GM20431 (cell line): ENCODE measurements around the gene VCL.
"Not testable (repeated sequence)": the region's sequence is repeated elsewhere in the genome, so short reads cannot be mapped to it uniquely, and the experiment has no call there.

Source experiments
- in situ Hi-C: fragments of 300-500 bp; cut with MseI, MboI; formaldehyde crosslinking; loops from one replicate; pipeline ENCODE4 v1.15.0; 2020; ENCODE audit warnings: low sequenced_read_pairs; ENCODE audit not compliant: unreplicated experiment

Gene VCL

DNA sequence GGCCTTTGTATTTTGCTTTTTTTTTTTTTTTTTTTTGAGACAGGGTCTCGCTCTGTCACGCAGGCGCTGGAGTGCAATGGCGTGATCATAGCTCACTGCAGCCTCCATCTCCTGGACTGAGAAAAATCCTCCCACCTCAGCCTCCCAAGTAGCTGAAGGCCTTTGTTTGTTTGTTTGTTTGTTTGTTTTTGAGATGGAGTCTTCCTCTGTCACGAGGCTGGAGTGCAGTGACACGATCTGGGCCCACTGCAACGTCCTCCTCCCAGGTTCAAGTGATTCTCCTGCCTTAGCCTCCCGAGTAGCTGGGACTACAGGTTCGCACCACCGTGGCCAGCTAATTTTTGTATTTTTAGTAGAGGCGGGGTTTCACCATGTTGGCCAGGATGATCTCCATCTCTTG, 2.3 kb downstream of the VCL start:
- in situ Hi-C loops = not testable (repeated sequence)

GRCh38 chr10:74000892-74001669, 3.2 kb downstream of the VCL start:
- in situ Hi-C loops = no loop called here

DNA sequence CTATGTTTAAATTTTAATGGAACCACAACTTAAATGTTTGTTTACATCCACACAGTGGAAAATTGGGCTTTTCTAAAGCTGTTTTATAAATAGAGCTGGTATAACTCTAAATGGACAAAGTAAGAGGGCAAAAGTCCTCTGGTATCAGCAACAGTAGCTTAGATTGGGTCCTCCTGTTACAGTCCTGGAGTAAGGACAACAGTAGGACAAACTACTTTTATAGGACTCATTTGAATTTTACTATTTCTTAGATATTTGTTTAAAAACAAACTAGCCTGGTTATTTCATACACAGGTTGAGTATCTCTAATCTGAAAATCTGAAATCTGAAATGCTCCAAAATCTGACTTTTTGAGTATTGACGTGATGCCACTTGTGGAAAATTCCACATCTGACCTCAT, 8.4 kb downstream of the VCL start:
- in situ Hi-C loops = no loop called here

DNA sequence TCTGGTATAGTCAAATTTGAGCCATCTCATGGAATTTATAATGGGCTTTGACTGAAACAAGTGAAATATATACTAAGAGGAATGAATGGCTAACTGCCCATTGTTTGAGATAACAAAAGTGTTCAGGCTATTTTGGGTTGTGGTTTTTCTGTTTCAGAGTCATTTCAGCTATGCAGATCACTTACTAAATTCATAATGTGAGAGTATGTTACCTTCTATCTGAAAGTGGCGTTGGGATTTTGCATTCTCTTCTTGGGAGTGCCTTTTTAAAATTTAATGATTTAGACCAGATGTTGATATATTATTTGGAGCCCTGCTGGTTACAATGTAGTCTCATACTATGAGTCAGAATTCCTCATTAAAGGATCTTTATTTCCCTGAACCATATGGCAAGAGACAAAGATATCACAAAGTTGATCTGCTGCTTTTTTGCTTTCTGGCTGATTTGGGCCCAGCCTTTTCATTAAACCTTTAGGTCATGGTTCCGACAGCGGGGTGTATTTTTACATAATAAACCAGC, 10.4 kb downstream of the VCL start:
- in situ Hi-C loops = no loop called here

GRCh38 chr10:74011017-74011416, 13.1 kb downstream of the VCL start:
- in situ Hi-C loops = no loop called here

DNA sequence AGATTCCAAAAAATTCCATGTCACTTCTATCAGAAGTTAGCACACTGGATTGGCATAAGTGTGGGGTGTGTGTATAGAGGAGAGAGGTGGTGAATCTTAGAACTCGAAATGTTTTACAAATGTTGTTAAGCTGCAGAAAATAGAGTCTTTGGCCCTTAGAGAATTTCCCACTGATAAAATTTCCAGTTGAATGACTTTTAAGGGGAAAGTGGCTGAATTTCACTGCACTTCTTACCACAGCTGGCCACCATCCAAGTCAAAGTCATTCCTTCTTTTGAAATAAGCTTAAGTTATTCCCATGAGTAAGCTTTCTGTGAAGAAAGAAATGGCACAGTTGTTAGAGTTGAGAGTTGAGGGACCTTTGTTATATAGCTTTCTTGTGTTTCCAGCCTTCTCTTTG, 13.9 kb downstream of the VCL start:
- in situ Hi-C loops = no loop called here

DNA sequence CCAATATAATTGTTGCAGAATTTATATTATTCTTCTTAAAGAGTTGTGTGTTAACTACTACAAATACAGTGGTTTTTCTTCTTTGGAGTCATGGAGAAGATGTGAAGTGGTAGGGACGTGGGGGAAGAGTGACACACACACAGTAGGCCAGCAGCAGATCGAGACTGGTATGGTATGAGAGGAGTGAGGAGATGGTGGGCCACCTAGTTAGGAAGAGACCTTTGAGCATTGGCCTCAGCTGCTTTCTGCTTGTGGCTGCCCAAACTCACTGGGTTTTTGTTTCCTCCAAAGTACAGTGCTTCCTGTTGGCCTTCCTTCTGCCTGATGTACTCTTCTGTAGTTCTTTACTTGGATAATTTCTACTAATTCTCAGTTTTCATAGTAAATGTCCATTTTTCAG, 14.6 kb downstream of the VCL start:
- in situ Hi-C loops = no loop called here

DNA sequence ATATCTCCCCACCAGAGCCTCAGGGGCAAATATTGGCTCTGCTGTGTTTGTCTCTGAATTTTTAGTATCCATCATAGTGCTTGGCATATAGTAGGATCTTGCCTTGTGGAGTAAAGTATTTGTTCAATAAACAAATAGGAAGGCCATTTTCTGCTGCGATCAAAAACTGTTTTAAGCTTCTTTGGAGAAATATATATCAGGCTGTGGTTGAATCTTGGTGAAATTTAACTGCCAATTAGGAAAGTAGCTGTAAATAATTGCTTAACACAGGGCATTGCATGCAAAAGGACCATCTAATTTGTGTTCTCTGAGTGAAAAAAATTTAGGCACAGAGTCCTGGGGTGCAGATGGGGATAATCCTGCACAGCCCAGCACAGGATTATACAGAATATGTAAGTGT, 15.1 kb downstream of the VCL start:
- in situ Hi-C loops = no loop called here

DNA sequence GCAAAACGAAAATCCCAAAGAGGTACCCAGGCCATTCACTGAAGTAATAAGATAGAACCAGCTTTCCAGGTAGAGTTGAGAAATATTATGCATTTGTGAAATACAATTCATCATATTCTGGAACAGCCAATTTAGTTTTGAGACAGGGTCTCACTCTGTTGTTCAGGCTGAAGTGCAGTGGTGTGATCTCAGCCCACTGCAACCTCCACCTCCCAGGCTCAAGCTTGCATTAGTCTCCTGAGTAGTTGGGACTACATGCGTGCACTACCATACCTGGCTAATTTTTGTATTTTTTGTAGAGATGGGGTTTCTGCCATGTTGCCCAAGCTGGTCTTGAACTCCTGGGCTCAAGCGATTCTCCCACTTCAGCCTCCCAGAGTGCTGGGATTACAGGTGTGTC, 16.7 kb downstream of the VCL start:
- in situ Hi-C loops = not testable (repeated sequence)

GRCh38 chr10:74018241-74018640, 20.3 kb downstream of the VCL start:
- in situ Hi-C loops = no loop called here

DNA sequence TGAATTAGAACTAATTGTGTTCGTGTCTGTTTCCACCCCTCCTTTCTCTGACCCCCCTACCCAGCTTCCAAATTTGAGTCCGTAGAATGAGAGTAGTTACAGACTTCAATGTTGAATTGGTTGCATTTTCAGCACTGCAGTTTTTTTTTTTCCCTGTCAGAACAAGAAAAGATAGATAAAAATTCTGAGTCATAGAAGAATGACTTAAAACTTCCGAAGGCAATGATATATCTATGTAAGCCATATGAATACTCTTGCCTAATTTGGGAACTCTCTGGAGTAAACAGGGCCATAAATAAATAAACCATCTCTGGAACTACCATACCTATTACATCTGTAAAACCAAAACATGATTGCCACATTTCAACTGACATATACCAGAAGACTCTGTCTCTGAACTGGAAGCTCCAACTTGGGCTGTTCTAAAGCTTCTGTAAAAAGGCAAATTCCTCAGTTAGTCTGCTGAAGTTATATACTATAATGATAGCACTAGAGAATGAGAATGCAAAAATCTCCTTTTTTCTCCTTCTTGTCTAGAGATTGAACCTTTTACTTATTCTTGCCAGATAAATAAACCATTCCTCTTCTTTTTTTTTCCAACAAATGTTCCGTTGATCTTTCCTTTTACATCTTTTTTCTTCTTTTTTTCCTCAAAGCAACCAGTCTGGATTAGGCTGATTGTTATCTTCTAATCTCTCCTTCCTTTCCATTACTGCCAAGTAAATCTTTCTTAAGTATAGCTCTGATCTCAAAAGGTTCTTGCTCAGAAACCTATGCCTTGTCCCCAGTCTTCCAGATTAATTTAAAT, 23.5 kb downstream of the VCL start:
- in situ Hi-C loops = no loop called here

DNA sequence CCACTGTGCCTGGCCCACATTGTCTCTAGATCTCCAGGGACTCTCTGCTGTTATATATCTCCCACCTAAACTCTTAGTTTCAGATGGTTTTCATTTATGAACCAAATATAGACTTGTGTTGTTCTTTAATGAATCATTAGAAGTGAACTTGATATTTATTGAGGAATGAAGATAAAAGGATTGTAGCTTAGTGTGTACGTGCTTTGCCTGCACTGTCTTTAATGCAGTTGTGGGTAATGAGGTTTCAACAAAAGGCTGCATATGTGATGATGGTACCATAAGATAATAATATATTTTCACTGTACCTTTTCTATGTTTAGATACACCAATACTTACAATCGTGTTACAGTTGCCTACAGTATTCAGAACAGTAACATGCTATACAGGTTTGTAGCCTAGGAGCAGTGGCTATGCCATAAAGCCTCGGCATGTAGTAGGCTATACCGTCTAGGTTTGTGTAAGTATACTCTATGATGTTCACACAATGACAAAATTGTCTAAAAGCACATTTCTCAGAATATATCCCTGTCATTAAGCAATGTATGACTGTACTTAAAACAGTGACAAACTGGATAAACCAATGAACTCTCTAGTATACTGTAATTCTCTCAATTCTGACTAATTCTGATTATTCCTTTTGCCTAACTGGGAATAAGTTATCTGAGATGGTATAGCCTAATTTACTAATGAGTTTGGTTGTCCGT, 25.2 kb downstream of the VCL start:
- in situ Hi-C loops = no loop called here

DNA sequence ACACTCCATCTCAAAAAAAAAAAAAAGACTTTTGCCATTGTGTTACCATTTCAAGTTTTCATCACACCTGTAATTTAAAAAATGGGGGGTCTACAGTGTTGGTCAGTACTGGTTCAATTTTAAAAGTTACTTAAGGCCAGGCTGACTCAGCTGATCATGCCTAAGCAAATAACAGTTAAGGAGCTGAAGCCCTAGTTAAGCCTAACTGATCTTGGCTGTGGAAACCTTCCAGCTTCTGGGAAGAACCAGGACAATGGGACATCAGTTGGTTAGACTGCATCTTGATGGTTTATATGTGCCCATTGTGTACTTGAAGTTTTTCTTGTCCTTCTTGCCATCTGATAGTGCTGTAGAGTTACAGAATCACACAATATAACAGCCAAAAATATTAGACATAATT, 26.7 kb downstream of the VCL start:
- in situ Hi-C loops = no loop called here

GRCh38 chr10:74025380-74025978, 27.6 kb downstream of the VCL start:
- in situ Hi-C loops = no loop called here

DNA sequence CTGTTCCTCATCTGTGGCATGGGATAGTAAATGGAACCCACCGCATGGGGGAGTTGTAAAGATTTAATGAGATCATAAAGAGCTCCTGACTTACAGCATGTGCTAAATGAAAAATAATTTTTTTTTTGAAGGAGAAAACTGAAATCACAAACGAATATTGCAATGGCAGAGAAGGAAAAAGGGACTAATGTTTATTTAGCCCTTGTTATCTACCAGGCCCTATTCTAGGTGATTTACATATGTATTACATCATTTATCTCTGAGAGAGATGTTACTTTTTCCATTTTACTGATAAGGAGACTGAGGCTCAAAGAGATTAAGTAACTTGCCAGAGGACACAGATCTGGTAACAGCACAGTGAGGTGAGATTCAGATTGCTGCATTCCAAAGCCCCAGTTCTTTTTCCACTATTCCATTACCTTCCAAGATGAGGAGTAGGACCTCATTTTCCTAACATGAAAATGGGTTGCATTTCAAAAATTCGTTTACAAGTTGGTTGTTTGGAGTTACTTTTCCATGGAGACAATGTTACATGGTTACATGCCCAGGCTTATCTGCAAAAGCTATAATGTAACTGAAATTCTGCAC, 28.6 kb downstream of the VCL start:
- in situ Hi-C loops = no loop called here

DNA sequence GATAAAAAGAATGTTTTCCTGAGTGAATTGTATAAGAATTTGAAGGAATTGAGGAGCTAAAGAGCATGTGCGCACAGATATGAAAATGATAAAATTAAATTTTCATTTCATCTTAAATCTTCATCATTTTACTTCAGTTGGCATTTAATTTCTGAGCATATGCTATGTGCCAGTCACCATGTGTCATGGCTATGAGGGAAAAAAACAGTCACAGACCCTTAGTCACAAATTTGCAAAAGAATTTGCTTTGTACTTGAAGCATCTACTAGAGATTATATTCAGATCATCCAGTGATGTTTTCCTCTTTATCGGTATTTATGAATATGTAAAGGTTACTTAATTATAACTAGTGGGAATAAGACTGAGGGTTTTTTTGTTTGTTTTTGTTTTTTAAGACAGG, 29.8 kb downstream of the VCL start:
- in situ Hi-C loops = no loop called here

DNA sequence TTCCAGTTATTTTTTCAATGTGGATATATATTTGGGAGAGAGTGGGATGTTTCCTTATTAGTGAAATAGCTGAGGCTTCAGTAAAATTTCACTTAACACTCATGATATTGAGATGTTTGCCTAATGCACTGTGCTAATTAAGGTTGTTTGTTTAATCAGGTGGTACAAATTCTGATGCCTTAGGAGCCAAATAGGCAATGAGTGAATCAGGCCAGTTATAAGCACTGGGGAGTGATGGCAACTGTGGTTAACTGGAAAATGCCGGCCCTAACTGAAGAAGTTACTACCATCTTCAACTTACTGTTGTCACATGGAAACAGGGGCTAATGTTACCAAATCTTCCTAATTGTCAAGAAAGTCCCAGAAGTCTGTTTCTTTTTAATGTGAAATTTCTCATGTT, 32.0 kb downstream of the VCL start:
- in situ Hi-C loops = no loop called here

DNA sequence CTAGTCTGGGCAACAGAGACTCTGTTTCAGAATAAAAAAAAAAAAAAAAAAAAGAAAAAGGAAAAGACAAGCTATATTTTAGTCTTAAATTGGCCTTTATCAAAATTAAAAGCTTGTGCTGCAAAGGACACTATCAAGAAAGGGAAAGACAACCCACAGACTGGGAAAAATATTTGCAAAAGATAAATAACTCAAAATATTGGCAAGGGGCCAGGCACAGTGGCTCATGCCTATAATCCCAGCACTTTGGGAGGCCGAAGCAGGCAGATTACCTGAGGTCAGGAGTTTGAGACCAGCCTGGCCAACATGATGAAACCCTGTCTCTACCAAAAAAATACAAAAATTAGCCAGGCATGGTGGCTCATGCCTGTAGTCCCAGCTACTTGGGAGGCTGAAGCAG, 34.3 kb downstream of the VCL start:
- in situ Hi-C loops = not testable (repeated sequence)

GRCh38 chr10:74032900-74033655, 35.2 kb downstream of the VCL start:
- in situ Hi-C loops = no loop called here
